ENCODE data around the gene EPB41L5.
A peak's percentile ranks its signal among the peaks of the same experiment; 100 is the strongest.
"Not testable (repeated sequence)": the region's sequence is repeated elsewhere in the genome, so short reads cannot be mapped to it uniquely, and the experiment has no call there.

EPB41L5 gene

DNA sequence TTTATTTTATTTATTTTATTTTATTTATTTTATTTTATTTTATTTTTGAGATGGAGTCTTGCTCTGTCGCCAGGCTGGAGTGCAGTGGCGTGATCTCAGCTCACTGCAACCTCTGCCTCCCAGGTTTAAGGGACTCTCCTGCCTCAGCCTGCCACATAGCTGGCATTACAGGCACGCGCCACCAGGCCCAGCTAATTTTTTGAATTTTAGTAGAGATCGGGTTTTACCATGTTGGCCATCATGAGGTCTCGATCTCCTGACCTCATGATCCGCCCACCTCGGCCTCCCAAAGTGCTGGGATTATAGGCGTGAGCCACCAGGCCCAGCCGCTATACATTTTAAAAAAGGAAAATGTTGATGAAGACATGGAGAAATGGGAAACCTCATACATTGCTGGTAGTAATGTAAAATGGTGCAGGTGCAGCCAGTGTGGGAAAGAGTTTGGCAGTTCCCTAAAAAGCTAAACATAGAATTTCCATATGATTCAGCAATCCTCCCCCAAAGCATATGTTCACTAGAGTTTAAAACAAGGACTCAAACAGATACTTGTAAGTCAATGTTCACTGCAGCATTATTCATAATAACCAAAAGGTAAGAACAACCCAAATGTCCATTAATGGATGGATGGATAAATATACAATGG is 187.1 kb downstream of the EPB41L5 start:
- DNase-seq (ENCODE audit: low spot score), result not testable (repeated sequence)

DNA sequence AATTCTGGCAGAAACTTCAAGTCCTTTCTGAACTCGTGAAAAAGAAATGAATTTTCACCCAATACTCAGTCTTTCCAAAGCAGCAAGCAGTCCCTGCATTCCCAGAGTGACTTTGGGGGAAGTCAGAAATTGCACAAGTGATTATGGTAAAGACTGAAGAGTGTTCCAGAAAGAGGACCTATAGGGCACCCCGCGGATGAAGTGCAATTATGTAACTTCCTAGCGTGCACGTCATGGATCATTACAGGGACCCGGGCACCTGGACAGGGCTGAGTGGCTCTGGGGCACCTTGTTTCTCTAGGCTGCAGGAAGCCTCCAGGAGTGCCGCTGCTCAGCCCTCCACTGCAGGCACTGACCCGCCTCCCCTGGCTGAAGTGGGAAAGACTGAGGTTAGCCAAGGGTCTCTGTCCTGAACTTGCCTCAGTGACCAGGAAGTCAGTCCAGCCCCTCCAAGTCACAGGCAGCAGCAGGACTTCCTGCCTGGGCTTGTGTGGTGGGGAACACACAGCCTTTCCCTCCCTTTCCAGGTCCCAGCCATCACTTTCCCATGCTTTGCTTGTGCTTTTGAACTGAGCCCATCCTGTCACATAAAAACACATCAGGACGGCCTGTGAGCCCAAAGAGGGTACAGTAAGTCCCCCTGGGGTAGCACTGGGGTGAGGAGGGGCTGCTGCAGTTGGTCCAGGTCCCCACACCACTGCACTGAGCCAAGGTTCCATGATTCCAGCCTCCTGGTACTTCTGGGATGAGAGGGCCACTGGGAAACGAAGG is 190.6 kb downstream of the EPB41L5 start:
- DNase-seq (ENCODE audit: low spot score), result no peak

DNA sequence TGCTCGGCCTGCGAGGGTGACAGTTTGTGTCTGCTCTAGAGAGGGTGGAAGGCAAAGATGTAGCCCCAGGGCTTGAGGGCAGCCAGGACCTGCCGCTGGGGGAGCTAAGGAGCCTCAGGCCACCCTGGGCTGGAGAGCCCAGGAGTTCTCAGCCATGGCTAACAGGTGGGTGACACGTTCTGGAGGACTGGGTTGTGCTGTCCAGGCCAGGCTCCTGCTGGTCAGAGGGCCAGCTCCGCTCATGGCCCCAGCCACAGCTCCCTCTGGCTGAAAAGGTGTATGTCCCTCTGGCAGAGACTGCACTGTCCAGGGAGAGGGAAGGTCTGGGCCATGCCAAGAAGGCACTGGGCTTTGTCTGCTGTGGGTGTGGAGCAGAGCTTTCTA is 191.1 kb downstream of the EPB41L5 start:
- DNase-seq (ENCODE audit: low spot score), result no peak

DNA sequence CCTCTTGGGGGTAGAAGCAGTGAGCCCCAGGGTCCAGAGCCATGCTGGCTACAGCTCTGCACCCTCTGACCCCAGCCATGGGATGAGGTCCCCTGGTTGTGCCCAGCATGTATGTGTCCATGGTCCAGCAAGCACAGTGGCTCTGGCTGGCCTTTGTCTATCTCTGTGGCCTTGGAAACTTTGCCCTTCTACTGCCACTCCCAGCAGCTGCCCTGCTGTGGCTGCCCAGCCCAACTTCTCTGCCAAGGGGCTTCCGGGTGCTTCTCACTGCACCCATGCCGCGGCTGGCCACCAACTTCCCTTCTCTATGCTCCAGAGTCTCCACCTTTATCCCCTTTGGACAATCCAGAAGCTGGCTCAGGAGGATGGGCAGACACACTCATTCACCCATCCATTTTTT is 191.5 kb downstream of the EPB41L5 start:
- no peak for DNase-seq (ENCODE audit: low spot score)

DNA sequence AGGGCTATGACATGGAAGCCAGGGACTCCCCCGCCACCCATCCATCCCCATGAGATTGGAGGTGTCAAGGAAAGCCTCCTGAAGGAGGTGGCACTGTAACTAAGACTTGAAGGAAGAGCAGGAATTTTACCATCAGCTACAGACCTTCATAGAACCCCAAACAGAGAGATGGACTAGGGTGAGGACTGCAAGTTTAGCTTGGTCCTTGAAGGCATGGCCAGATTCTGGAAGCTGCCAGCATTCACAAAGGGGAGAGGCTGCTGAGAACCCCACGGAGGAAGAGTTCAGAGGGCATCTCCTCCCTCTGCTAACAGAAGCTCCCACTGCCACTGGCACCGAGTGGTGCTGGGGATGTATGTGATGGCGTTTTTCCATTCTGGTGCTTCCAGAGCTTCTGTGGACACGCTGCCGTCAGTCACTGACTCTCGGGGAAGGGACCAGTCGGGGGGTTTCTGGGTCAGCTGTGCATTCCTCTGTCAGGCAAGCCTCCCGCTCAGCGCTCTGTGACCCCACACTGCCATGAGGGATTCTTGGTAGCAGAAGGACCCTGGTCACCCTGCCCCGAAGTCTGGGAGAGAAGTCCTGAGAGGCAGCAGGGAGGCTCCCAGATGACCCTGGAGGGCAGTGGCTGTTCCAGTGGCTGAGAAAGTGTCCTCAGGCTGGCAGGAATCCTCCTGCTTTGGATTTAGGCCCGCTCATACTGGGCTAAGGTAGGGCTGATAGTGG is 192.2 kb downstream of the EPB41L5 start:
- DNase-seq (ENCODE audit: low spot score), result no peak

DNA sequence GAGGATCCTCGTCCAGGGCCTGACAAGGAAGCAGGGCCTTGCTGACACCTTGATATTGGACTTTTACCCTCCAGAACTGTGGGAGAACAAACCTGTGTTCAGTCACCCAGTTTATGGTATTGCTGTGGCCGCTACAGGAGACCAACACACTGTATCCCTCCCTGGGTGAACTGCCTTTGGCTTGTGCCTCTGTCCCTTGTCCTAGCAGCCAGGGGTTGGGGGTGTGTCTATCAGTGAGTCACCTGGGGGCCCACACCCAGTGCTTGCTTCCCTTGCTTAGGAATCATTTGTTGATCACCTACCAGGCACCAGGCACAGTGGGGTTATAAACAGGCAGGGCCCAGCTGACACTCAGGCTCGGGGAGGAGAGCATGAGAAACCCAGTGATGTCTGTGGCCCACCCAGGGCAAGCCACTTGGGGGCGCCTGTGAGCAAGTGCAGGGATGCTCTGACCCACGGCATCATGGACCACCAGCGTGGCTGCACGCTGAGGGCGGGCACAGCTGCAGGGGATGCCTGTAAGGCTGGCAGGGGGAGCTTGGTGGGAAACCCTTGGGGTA is 193.2 kb downstream of the EPB41L5 start:
- no peak for DNase-seq (ENCODE audit: low spot score)

DNA sequence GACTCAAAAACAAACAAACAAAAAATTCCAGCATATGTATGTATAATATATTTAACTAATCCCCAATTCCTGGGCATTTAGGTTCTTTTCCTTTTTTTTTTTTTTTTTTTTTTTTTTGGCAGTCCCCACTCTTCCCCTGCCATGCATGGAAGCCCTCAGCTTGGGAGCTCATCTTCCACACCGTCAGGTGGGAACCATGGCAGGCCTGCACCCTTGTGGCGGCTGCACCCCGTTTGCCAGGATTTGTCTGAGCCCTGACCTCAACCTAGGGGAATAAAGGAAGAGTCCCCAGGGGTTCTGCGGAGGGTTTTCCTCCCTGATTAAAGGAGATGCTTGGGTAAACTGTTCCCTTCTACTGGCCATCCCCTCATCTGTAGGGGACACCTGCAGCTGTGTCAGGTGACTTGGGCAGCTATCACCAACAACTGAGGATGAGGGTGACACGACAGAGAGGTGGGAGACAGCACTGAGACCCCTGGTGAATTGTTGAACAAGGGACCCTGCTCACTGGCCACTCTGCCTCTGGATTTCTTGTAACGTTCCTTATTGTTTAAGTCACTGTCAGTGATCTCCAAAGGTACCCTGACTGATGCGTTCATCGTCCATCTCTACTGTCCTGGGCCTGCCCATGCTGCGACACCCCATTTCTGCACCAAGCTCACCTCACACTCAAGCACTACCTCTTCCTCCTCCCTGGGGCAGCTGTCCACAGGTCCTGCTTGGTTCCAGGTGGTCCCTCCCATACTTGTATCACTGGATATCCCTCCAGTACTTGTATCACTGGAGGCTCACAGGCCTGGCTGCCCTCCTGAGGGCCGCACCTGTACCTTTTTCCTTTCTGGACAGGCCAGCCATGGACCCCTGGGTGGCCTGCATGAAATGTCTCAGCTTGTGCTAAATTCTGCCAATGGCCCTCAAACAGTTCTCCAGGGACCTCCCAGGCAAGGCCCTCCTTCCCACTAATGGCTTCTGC is 195.8 kb downstream of the EPB41L5 start:
- no peak for DNase-seq (ENCODE audit: low spot score)

DNA sequence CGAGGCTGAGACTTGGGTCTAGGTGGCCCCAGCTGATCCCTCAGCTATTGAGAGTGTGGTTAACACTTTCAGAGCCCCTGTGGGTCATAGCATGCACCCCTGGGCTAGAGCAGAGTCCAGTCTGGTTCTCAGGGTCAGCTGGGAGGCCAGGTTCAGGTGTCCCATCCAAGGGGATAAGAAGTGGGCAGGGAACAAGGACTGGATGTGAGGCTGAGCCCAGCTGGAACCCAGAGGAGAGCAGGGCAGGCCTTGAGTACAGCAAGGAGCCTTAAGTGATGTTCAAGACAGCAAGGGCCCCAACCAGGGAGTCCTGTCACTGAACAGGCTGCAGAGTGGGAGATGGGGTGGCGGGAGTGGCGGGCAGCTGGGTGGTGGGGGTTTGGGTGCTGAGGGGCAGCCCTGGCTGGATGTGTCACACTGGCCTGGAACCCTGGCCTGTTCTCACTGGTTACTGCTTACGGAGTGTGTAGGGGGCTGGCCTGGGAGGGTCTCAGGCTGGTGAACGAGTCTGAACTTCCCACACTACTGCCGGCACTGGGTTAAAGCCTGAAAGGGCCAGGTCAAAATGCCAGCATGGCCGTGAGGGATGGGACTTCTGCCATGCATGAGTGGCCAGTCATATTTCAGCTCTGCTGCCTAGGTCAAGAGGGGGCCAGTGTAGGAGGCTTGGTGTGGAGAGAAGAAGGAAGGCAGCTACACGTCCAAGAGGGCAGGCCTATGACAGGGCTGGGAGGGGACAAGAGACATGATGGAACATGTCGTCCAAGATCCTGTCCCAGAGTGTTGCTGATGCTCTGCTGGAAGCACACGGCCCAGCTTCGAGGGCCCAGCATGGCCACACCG is 196.8 kb downstream of the EPB41L5 start:
- DNase-seq (ENCODE audit: low spot score), result no peak

DNA sequence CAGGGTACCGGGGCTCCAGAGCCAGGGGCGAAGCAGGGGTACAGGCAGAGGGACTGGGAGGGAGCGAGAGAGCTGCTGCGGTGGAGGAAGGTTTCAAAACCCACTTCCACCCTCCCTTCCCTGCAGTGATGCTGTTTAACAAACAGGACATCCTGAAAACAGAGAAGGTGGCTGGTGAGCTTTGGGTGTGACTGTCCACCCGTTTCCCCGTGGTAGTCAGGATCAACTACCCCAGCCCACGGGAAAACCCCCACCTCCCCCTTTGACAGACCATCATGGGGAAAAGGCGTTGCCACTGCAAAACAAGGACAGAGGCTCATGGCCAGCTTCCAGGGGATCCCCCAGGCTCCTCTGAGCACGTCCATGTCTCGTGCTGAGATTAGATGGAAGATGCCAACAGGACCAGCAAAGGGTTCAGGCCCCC is 197.4 kb downstream of the EPB41L5 start:
- no peak for DNase-seq (ENCODE audit: low spot score)

DNA sequence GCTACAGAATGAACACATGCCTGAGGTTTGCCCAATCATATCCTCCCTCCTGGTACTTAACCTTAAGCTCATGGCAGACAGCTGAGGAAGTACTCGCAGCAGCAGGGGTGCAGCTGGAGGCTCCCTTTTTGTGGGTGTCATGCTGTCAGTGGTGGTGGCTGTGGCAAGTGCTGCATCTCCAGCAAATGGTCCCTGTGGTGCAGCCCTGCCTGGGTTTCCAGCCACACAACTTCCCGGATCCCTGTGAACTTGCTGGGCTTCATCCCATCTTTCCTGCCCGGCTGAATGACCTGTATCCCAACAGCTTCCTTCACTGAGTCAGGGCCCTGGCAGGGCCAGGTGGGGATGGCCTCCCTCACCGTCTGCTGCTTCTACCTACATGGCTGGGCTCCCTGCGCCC is 205.3 kb downstream of the EPB41L5 start:
- DNase-seq (ENCODE audit: low spot score), result no peak

DNA sequence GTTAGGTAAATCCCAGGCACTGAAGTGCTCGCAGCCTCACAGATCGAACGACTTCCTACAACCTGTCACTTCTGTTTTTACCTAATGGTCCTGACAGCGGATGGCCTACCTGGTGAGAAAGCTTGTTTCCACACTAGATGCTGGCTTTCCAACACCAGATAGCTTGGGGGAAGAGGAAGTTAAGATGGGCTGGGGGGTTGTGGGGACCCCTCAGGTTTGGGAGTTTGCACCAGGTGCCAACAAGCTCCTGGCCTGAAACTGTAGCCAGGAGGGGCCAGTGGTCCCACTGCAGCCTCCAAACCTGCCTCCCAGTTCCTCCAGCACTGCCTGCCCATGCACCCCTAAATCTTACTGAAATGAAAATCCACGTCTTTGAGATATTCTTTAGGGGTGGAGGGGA is 206.4 kb downstream of the EPB41L5 start:
- DNase-seq (ENCODE audit: low spot score), result no peak

DNA sequence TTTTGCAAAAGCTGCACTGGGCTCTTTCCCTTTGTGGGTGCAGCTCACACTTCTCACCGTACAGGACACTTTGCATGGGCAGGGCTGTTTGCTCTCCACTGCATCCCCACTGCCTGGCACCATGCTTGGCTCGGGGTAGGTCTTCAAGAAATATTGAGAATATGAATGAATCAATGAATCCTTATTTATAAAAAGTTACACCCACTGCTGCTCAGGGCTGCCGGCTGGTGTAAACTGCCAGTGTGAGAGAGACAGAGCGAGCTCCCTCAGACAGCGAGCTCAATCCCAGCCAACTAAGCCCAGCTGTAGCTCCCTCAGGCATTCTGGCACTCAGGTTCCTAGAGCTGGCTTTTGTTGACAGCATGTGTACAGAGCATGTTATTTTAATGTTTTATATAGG is 206.9 kb downstream of the EPB41L5 start:
- no peak for DNase-seq (ENCODE audit: low spot score)

DNA sequence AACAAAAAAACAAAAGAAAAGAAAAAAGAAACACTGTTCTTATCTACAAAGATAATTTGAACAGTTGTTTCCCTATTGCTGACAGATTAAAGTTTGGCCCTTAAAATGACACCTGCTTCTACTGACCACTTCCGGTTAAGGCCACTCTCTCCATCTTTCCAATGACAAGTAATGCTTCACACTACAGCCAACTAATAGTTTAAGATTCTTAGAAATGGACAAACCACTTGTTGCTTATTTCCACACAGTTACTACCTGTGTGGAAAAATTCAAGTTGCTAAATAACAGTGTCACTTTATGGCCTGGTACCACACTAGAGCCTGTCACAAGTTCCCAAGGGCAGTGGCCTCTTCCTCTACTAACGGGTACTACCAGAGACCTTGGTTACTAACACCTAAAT is 207.9 kb downstream of the EPB41L5 start:
- DNase-seq (ENCODE audit: low spot score), result no peak

DNA sequence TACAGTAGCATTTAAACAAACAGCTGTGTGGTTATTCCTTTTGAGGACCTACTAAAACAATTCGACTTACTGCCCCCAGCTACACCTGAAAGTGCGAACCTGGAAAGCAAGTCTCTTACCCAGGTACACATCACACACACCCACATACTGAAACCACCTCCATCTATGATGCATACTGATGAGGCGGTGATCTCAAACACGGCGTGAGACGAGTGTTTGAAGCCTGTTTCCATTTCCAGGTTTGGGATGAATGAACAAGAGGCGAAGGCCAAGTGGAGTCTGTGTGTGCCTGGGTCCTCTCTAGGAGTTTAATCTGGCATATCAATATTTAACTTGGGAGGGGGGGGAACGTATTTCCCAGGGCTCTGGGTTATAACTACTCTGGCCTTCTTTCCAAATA is 208.7 kb downstream of the EPB41L5 start:
- no peak for DNase-seq (ENCODE audit: low spot score)

DNA sequence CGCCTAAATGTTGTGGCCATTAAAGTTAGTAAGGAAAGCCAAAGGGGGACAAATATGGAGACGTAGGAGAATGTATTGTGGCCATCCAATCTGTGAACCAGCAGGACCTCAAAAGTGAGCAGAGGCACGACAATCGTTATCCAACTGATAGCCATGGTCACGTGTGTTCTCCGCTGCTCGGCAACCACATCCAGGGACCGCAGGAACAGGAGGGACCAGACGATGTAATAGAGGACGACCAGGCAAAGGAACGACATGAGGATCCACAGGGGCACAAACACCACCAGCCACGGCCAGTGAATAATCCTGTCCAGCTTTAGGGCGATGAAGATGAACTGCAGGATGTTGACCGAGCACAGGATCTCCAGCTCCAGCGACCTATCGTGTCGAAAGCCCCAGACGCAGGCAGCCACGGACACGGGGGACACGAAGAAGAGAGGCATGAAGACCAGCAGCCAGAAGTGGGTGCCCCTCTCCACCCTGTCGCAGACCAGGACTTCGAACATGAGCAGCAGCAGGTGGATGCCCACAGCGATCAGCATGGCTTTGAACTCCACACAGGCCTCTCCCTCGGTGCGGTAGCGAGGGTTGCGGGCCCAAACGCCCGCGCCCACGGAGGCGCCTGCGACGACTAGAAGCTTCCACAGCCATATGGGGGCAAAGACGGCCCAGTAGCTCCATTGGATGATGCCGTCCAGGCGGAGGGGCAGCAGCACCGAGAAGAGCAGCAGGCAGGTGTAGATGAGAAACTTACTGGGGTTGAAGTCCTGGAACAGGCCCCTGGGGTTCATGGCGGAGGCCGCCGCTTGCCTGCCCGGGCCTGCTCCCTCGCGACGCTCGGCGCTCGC is 209.5 kb downstream of the EPB41L5 start:
- DNase-seq (ENCODE audit: low spot score), result no peak

DNA sequence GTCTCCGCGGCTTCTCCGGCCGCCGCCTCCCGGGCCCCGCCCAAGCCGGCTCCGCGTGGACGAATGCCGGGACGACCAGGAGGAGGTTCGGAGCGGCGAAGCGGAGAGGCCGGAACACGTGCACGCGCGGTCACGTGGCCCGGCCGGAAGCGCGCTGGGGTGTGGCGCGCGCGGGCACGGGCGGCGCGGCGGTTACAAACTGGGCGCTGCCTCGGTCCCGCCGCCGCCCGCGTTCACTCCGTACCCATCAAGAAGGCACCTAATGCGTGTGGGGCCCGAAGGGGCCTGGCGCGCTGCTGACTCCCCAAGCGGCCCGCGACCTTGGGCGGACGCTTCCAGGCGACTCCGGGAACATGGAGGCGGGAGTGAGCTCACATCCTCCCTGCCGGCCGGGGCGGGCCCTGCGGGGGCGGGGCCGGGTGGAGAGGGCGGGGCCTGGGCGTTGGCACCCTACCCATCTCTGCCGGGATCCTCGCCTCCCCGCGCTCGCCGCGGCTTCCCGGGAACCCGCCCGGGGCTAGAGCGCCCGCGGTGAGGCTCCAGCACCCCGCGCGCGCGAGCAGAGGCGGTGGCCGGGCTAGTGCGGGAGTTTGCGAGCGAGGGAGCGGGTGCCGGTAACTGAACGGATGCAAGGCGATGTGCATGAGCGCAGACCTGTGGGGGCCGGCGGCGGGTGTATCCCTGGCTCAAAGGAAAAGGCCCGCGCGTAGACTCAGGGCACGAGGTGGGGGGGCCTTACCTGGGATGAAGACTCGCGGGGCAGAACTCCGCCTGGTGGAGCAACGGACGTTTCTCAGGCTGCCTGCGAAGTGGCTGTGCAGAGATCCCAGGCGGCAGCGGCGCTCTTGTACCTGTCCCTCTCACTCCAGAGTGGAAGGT is 210.4 kb downstream of the EPB41L5 start, which contains the start of gene TMEM185B:
Gene TMEM185B (minus strand): TSS at position 367 of the 879 bp plus-strand sequence. CDS start 424 bp downstream, outside the sequence.
- peak; percentile 53 for DNase-seq (ENCODE audit: low spot score)

DNA sequence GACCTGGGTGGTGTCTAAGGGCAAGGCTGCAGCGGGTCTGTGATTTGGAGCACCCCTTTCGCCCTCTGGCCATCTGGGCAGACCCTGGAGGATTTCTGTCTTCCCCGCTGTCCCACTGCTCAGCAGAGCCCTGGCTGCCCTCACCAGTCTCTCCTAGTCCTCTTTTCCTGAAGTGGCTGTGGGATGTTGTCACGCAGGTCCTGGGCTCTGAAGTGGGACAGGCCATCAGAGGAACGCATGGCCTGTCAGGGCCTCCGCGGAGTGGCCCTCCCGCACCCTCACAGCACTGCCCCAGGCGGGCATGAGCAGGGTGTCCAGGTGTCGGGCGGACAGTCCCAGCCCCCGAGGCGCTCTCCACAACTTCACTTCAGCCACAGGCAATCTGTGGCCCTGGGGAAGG is 211.4 kb downstream of the EPB41L5 start:
- no peak for DNase-seq (ENCODE audit: low spot score)

DNA sequence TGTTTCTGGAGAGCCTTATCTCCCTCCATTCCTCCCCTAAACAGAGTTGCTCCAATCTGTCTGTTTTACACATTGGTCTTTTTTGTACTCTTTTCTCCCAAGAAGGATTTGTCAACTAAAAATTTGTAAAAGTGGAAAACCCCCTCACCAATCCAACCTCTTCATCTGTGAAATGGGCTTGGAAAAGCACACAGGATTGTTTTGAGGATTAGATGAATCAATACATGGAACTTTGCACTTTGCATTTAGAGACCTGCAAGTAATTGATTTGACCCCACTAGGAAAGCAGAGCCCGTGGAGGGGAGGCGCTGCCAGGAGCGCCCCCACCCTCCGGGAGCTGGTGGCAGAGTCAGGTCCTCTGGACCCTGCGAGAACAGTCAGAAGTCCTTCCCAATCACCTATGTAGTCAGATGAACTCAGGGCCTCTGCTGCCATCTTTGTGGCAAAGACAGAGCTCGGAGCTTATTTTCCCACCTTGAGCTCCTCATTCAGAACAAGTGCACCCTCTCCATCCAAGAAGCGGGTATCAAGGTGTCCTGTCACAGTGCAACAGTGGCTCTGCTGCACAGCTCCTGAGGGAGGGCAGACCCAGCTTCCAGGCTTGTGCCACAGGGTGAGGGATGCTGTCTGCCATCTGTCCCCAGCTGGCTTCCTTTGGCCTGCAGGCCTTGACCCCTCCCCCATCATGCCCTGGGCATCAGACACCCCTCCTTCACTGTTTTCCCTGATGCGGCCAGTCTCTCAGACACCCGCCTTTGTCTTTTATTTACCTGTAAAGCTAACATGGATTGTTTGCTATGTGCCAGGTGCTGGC is 212.1 kb downstream of the EPB41L5 start:
- no peak for DNase-seq (ENCODE audit: low spot score)
